Measurements from ENCODE around the gene CCDC188.

CCDC188 gene

GRCh38 chr22:20172141-20172613 is 21.3 kb upstream of the CCDC188 start:
- Histone ChIP-seq H3K27ac (no peak overlapping the region), H3K9me3 (no peaks in the 10 kb centered on the region), H3K36me3 (no peaks in the 10 kb centered on the region)

GRCh38 chr22:20171288-20172140 is 20.7 kb upstream of the CCDC188 start:
- Histone ChIP-seq H3K27ac (no peak overlapping the region), H3K4me1 (ENCODE audit: control insufficient read depth in 1 of 2, insufficient read depth in 1 of 2, low read depth in 1 of 2, low read length in 1 of 2) (no peaks in the 10 kb centered on the region), H3K36me3 (no peaks in the 10 kb centered on the region), H3K27me3 (no peaks in the 10 kb centered on the region), H3K4me3 (ENCODE audit: low read depth in 1 of 2, low read length in 1 of 2) (no peak overlapping the region), H3K9me3 (no peaks in the 10 kb centered on the region)
- TF ChIP-seq CTCF (IDR thresholded peaks at IDR 0.05), result no peak

More at GRCh38 chr22:20172141-20172613, 21.3 kb upstream of the CCDC188 start:
- Histone ChIP-seq H3K4me1 (ENCODE audit: control insufficient read depth in 1 of 2, insufficient read depth in 1 of 2, low read depth in 1 of 2, low read length in 1 of 2) (no peaks in the 10 kb centered on the region), H3K27me3 (no peaks in the 10 kb centered on the region), H3K4me3 (ENCODE audit: low read depth in 1 of 2, low read length in 1 of 2) (no peak overlapping the region)
- TF ChIP-seq CTCF (IDR thresholded peaks at IDR 0.05), result no peak

- H3K4me1 ChIP-seq (ENCODE audit: control insufficient read depth in 1 of 2, insufficient read depth in 1 of 2, low read depth in 1 of 2, low read length in 1 of 2), result no peaks in the 10 kb centered on the region
- no peak overlapping the region for H3K27ac ChIP-seq
- H3K27me3 ChIP-seq, result no peaks in the 10 kb centered on the region
- H3K36me3 ChIP-seq, result no peaks in the 10 kb centered on the region
- no peak for TF ChIP-seq CTCF (IDR thresholded peaks at IDR 0.05)
- no peaks in the 10 kb centered on the region for H3K9me3 ChIP-seq
- no peak overlapping the region for H3K4me3 ChIP-seq (ENCODE audit: low read depth in 1 of 2, low read length in 1 of 2)
Measured at GRCh38 chr22:20170170-20170569, 19.3 kb upstream of the CCDC188 start.

GRCh38 chr22:20169253-20169822 is 18.5 kb upstream of the CCDC188 start:
- H3K27me3 ChIP-seq, result no peaks in the 10 kb centered on the region
- H3K4me3 ChIP-seq (ENCODE audit: low read depth in 1 of 2, low read length in 1 of 2), result no peak overlapping the region
- TF ChIP-seq CTCF (IDR thresholded peaks at IDR 0.05), result no peak
- no peaks in the 10 kb centered on the region for H3K36me3 ChIP-seq
- no peaks in the 10 kb centered on the region for H3K4me1 ChIP-seq (ENCODE audit: control insufficient read depth in 1 of 2, insufficient read depth in 1 of 2, low read depth in 1 of 2, low read length in 1 of 2)
- no peaks in the 10 kb centered on the region for H3K9me3 ChIP-seq
- no peak overlapping the region for H3K27ac ChIP-seq

- H3K27ac ChIP-seq, result no peak overlapping the region
- no peaks in the 10 kb centered on the region for H3K4me1 ChIP-seq (ENCODE audit: control insufficient read depth in 1 of 2, insufficient read depth in 1 of 2, low read depth in 1 of 2, low read length in 1 of 2)
- H3K36me3 ChIP-seq, result no peaks in the 10 kb centered on the region
- H3K4me3 ChIP-seq (ENCODE audit: low read depth in 1 of 2, low read length in 1 of 2), result no peak overlapping the region
- no peak for TF ChIP-seq CTCF (IDR thresholded peaks at IDR 0.05)
- H3K9me3 ChIP-seq, result no peaks in the 10 kb centered on the region
- no peaks in the 10 kb centered on the region for H3K27me3 ChIP-seq
Measured at GRCh38 chr22:20167643-20168322, 16.9 kb upstream of the CCDC188 start.

All from neutrophil (primary cell).